Measurements from ENCODE around the gene PHACTR1. TPM values are rescaled to one million over a fixed set of nuclear protein-coding genes. Genes with fewer than 3 reads are reported as not detected.

Gene PHACTR1
- total and polyA plus RNA-seq, 2 donors (not counting 1 experiment from before 2014, with no cell fraction given) = 0.60 to 1.2 TPM

GRCh38 chr6:12980741-12981140, 264.2 kb downstream of the PHACTR1 start:
- no peaks in the 10 kb centered on the region for H3K9me3 ChIP-seq (ENCODE audit: control insufficient read depth, insufficient read depth, low read depth, low read length)

DNA sequence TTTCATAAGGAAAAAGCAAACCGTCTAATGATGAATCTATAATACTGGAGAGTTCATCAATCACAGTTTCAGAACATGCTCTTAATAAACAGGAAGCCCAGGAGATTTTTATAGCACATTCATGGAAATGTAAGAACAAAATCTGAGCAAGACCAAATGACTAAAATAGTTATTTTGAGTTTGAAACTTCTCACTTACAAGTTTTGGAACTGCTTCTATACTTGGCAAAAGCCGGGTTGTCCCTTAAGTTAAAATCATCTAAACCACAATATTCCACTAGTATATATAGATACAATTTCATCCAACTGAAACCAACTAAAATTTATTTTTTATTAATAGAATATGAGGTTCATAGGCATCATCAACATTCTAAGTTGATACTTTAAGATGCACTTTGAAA, 268.2 kb downstream of the PHACTR1 start:
- TF ChIP-seq, protein P1, sequence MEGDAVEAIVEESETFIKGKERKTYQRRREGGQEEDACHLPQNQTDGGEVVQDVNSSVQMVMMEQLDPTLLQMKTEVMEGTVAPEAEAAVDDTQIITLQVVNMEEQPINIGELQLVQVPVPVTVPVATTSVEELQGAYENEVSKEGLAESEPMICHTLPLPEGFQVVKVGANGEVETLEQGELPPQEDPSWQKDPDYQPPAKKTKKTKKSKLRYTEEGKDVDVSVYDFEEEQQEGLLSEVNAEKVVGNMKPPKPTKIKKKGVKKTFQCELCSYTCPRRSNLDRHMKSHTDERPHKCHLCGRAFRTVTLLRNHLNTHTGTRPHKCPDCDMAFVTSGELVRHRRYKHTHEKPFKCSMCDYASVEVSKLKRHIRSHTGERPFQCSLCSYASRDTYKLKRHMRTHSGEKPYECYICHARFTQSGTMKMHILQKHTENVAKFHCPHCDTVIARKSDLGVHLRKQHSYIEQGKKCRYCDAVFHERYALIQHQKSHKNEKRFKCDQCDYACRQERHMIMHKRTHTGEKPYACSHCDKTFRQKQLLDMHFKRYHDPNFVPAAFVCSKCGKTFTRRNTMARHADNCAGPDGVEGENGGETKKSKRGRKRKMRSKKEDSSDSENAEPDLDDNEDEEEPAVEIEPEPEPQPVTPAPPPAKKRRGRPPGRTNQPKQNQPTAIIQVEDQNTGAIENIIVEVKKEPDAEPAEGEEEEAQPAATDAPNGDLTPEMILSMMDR (conservative IDR thresholded peaks at IDR 0.05 in 1 of 2, IDR thresholded peaks at IDR 0.05 in 1 of 2; ENCODE audit: low read depth in 1 of 2, low read length in 2 of 2) = no peak
- Histone ChIP-seq H3K27ac (ENCODE audit: insufficient read depth, low read length) (no peak overlapping the region), H3K4me3 (replicated peaks in 1 of 4; ENCODE audit: control extremely low read depth in 1 of 4, insufficient read depth in 1 of 4, low read depth in 3 of 4, low read length in 4 of 4) (no peak overlapping the region), H3K27me3 (ENCODE audit: control insufficient read depth, insufficient read depth, low read length) (no peaks in the 10 kb centered on the region), H3K9ac (ENCODE audit: insufficient read depth, low read length) (no peak overlapping the region), H3K36me3 (ENCODE audit: control insufficient read depth, insufficient read depth, low read length) (no peaks in the 10 kb centered on the region), H3K9me3 (ENCODE audit: control insufficient read depth, insufficient read depth, low read depth, low read length) (no peaks in the 10 kb centered on the region), H3K4me2 (ENCODE audit: extremely low read depth, insufficient read depth, low read length) (no peak overlapping the region), H3K79me2 (ENCODE audit: control insufficient read depth, insufficient read depth, low read length) (no peaks in the 10 kb centered on the region), H2AFZ (ENCODE audit: low read length) (no peak overlapping the region), H3K4me1 (ENCODE audit: control insufficient read depth, extremely low read depth, insufficient read depth, low read length) (no peaks in the 10 kb centered on the region), H4K20me1 (ENCODE audit: control insufficient read depth, extremely low read depth, insufficient read depth, low read length) (no peaks in the 10 kb centered on the region)
- DNase-seq (ENCODE audit: low read depth in 2 of 2) = no peak

More at GRCh38 chr6:12980741-12981140, 264.2 kb downstream of the PHACTR1 start:
- Histone ChIP-seq H3K79me2 (ENCODE audit: control insufficient read depth, insufficient read depth, low read length) (no peaks in the 10 kb centered on the region), H2AFZ (ENCODE audit: low read length) (no peak overlapping the region), H3K36me3 (ENCODE audit: control insufficient read depth, insufficient read depth, low read length) (no peaks in the 10 kb centered on the region), H4K20me1 (ENCODE audit: control insufficient read depth, extremely low read depth, insufficient read depth, low read length) (no peaks in the 10 kb centered on the region), H3K4me1 (ENCODE audit: control insufficient read depth, extremely low read depth, insufficient read depth, low read length) (no peaks in the 10 kb centered on the region), H3K27ac (ENCODE audit: insufficient read depth, low read length) (no peak overlapping the region), H3K27me3 (ENCODE audit: control insufficient read depth, insufficient read depth, low read length) (no peaks in the 10 kb centered on the region), H3K4me3 (replicated peaks in 1 of 4; ENCODE audit: control extremely low read depth in 1 of 4, insufficient read depth in 1 of 4, low read depth in 3 of 4, low read length in 4 of 4) (no peak overlapping the region), H3K4me2 (ENCODE audit: extremely low read depth, insufficient read depth, low read length) (no peak overlapping the region), H3K9ac (ENCODE audit: insufficient read depth, low read length) (no peak overlapping the region)
- DNase-seq (ENCODE audit: low read depth in 2 of 2) = no peak
- TF ChIP-seq, protein P1 (conservative IDR thresholded peaks at IDR 0.05 in 1 of 2, IDR thresholded peaks at IDR 0.05 in 1 of 2; ENCODE audit: low read depth in 1 of 2, low read length in 2 of 2) = no peak
- no peak for TF ChIP-seq EZH2 (IDR thresholded peaks at IDR 0.05; ENCODE audit: low read length, missing control alignments)

DNA sequence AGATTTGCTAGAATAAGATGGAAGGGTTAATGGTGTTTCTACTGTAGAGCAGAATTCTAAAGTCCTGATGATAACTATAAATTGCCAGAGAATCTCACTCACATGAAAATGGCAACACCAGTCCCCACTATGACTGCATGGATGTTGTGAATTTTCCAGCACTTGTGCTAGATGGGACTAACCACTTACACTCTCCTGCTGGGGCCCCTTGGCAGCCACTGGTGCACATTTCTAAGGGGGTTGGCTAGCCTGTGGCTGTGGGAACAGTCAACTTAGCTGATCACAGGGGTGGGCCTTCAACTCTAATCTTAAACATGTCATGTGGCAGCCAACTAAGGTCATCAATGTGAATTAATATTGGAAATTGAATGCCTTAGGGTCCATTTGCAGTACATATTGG, 271.2 kb downstream of the PHACTR1 start:
- no peak overlapping the region for H3K4me3 ChIP-seq (replicated peaks in 1 of 4; ENCODE audit: control extremely low read depth in 1 of 4, insufficient read depth in 1 of 4, low read depth in 3 of 4, low read length in 4 of 4)
- H2AFZ ChIP-seq (ENCODE audit: low read length) = no peak overlapping the region
- no peak overlapping the region for H3K9ac ChIP-seq (ENCODE audit: insufficient read depth, low read length)
- no peaks in the 10 kb centered on the region for H3K27me3 ChIP-seq (ENCODE audit: control insufficient read depth, insufficient read depth, low read length)
- H4K20me1 ChIP-seq (ENCODE audit: control insufficient read depth, extremely low read depth, insufficient read depth, low read length) = no peaks in the 10 kb centered on the region
- H3K9me3 ChIP-seq (ENCODE audit: control insufficient read depth, insufficient read depth, low read depth, low read length) = no peaks in the 10 kb centered on the region
- no peaks in the 10 kb centered on the region for H3K4me1 ChIP-seq (ENCODE audit: control insufficient read depth, extremely low read depth, insufficient read depth, low read length)
- TF ChIP-seq, protein P1 (conservative IDR thresholded peaks at IDR 0.05 in 1 of 2, IDR thresholded peaks at IDR 0.05 in 1 of 2; ENCODE audit: low read depth in 1 of 2, low read length in 2 of 2) = no peak
- no peak for TF ChIP-seq EZH2 (IDR thresholded peaks at IDR 0.05; ENCODE audit: low read length, missing control alignments)
- H3K36me3 ChIP-seq (ENCODE audit: control insufficient read depth, insufficient read depth, low read length) = no peaks in the 10 kb centered on the region
- no peak overlapping the region for H3K4me2 ChIP-seq (ENCODE audit: extremely low read depth, insufficient read depth, low read length)
- no peaks in the 10 kb centered on the region for H3K79me2 ChIP-seq (ENCODE audit: control insufficient read depth, insufficient read depth, low read length)
- no peak for DNase-seq (ENCODE audit: low read depth in 2 of 2)
- H3K27ac ChIP-seq (ENCODE audit: insufficient read depth, low read length) = no peak overlapping the region

All from fibroblast of lung (primary cell).